WTC11 (cell line): ENCODE measurements around the gene LAT.

Experiments
- FOXK1 ChIP-seq: sonication (generic); formaldehyde crosslinking; IDR thresholded peaks from 2 replicates; pipeline ENCODE4 v1.8.0; 2022; ENCODE audit warnings: mild to moderate bottlenecking, moderate library complexity, missing genetic modification reagents
- KAT7 ChIP-seq: sonication (generic); formaldehyde crosslinking; IDR thresholded peaks from 2 replicates; pipeline ENCODE4 v1.8.1; 2023; ENCODE audit warnings: missing genetic modification reagents, mild to moderate bottlenecking, borderline replicate concordance
- SMAD3 ChIP-seq: sonication (generic); formaldehyde crosslinking; IDR thresholded peaks from 2 replicates; pipeline ENCODE4 v1.8.0; 2022; ENCODE audit warnings: missing genetic modification reagents, mild to moderate bottlenecking, borderline replicate concordance
- ZNF121 ChIP-seq: sonication (generic); formaldehyde crosslinking; IDR thresholded peaks from 2 replicates; pipeline ENCODE4 v1.8.0; 2023; ENCODE audit warnings: missing genetic modification reagents
- ZNF219 ChIP-seq: sonication (generic); formaldehyde crosslinking; IDR thresholded peaks from 2 replicates; pipeline ENCODE4 v1.8.0; 2023; ENCODE audit warnings: missing genetic modification reagents, mild to moderate bottlenecking, borderline replicate concordance
- TF ChIP-seq, protein P1 (sequence below): sonication (generic); formaldehyde crosslinking; IDR thresholded peaks from 2 replicates; pipeline ENCODE4 v1.8.1; 2023; ENCODE audit warnings: mild to moderate bottlenecking, missing genetic modification reagents, moderate library complexity
- TF ChIP-seq, protein P2 (sequence below): sonication (generic); formaldehyde crosslinking; conservative IDR thresholded peaks from 2 replicates; pipeline ENCODE4 v1.8.1; 2022; ENCODE audit warnings: mild to moderate bottlenecking, missing genetic modification reagents
- TF ChIP-seq, protein P3 (sequence below): fragments of 200-600 bp; IDR thresholded peaks from 2 replicates; pipeline ENCODE4 v1.8.0; 2022; ENCODE audit warnings: antibody characterized with exemption
- TF ChIP-seq, protein P4 (sequence below): sonication (generic); formaldehyde crosslinking; conservative IDR thresholded peaks from 2 replicates; pipeline ENCODE4 v1.8.1; 2023; ENCODE audit warnings: mild to moderate bottlenecking, low read depth, missing genetic modification reagents, moderate library complexity
- TF ChIP-seq, protein P5 (sequence below): sonication (generic); formaldehyde crosslinking; IDR thresholded peaks from 2 replicates; pipeline ENCODE4 v1.8.1; 2022; ENCODE audit warnings: low read depth, mild to moderate bottlenecking, moderate library complexity, missing genetic modification reagents, borderline replicate concordance

DNA sequence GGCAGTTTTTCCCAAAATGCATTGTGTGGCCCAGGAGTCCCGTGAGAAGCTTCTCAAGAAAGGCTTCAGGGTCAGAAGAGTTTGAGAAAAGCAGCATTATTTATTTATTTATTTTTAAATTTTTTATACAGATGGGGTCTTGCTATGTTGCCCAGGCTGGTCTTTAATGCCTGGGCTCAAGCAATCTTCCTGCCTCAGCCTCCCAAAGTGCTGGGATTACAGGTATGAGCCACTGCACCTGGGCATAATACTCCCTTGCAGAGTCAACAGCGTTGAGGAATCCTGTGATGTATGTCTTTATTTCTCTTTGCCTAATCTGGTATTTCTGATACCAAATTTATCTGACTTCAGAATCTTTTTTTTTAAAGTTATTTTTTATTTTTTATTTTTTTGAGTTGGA, 15.2 kb downstream of the LAT start:
- TF ChIP-seq ZNF121 (CRISPR knock-in tag) (no peak), FOXK1 (no peak), SMAD3 (CRISPR knock-in tag) (no peak), KAT7 (CRISPR knock-in tag) (no peak), ZNF219 (CRISPR knock-in tag) (no peak)
- TF ChIP-seq, protein P1, sequence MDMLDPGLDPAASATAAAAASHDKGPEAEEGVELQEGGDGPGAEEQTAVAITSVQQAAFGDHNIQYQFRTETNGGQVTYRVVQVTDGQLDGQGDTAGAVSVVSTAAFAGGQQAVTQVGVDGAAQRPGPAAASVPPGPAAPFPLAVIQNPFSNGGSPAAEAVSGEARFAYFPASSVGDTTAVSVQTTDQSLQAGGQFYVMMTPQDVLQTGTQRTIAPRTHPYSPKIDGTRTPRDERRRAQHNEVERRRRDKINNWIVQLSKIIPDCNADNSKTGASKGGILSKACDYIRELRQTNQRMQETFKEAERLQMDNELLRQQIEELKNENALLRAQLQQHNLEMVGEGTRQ (CRISPR knock-in tag), result no peak
- TF ChIP-seq, protein P2, sequence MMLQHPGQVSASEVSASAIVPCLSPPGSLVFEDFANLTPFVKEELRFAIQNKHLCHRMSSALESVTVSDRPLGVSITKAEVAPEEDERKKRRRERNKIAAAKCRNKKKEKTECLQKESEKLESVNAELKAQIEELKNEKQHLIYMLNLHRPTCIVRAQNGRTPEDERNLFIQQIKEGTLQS (CRISPR knock-in tag), result no peak
- TF ChIP-seq, protein P3, sequence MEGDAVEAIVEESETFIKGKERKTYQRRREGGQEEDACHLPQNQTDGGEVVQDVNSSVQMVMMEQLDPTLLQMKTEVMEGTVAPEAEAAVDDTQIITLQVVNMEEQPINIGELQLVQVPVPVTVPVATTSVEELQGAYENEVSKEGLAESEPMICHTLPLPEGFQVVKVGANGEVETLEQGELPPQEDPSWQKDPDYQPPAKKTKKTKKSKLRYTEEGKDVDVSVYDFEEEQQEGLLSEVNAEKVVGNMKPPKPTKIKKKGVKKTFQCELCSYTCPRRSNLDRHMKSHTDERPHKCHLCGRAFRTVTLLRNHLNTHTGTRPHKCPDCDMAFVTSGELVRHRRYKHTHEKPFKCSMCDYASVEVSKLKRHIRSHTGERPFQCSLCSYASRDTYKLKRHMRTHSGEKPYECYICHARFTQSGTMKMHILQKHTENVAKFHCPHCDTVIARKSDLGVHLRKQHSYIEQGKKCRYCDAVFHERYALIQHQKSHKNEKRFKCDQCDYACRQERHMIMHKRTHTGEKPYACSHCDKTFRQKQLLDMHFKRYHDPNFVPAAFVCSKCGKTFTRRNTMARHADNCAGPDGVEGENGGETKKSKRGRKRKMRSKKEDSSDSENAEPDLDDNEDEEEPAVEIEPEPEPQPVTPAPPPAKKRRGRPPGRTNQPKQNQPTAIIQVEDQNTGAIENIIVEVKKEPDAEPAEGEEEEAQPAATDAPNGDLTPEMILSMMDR, result no peak
- TF ChIP-seq, protein P4, sequence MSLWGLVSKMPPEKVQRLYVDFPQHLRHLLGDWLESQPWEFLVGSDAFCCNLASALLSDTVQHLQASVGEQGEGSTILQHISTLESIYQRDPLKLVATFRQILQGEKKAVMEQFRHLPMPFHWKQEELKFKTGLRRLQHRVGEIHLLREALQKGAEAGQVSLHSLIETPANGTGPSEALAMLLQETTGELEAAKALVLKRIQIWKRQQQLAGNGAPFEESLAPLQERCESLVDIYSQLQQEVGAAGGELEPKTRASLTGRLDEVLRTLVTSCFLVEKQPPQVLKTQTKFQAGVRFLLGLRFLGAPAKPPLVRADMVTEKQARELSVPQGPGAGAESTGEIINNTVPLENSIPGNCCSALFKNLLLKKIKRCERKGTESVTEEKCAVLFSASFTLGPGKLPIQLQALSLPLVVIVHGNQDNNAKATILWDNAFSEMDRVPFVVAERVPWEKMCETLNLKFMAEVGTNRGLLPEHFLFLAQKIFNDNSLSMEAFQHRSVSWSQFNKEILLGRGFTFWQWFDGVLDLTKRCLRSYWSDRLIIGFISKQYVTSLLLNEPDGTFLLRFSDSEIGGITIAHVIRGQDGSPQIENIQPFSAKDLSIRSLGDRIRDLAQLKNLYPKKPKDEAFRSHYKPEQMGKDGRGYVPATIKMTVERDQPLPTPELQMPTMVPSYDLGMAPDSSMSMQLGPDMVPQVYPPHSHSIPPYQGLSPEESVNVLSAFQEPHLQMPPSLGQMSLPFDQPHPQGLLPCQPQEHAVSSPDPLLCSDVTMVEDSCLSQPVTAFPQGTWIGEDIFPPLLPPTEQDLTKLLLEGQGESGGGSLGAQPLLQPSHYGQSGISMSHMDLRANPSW (CRISPR knock-in tag), result no peak
- TF ChIP-seq, protein P5, sequence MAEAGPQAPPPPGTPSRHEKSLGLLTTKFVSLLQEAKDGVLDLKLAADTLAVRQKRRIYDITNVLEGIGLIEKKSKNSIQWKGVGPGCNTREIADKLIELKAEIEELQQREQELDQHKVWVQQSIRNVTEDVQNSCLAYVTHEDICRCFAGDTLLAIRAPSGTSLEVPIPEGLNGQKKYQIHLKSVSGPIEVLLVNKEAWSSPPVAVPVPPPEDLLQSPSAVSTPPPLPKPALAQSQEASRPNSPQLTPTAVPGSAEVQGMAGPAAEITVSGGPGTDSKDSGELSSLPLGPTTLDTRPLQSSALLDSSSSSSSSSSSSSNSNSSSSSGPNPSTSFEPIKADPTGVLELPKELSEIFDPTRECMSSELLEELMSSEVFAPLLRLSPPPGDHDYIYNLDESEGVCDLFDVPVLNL (CRISPR knock-in tag), result no peak
